HepG2 (cell line): ENCODE data around the gene CNNM4. TPM values are rescaled to one million over a fixed set of nuclear protein-coding genes. Genes with fewer than 3 reads are reported as not detected.

Experiments
- ATF7-NPFF ChIP-seq: sonication (generic); formaldehyde crosslinking; IDR thresholded peaks from 2 replicates; pipeline ENCODE4 v1.8.1; 2023; ENCODE audit warnings: mild to moderate bottlenecking, low read depth, missing genetic modification reagents, moderate library complexity
- CEBPG ChIP-seq: IDR thresholded peaks from 2 replicates; pipeline ENCODE4 v1.6.1; 2016
- NCOA2 ChIP-seq: sonication (generic); formaldehyde crosslinking; IDR thresholded peaks from 2 replicates; pipeline ENCODE4 v1.8.0; 2022; ENCODE audit warnings: inconsistent platforms
- PRMT3 ChIP-seq: sonication (generic); formaldehyde crosslinking; IDR thresholded peaks from 2 replicates; pipeline ENCODE4 v1.8.1; 2022; ENCODE audit warnings: low read depth, mild to moderate bottlenecking, moderate library complexity, missing genetic modification reagents, borderline replicate concordance
- RFXAP ChIP-seq: sonication (generic); formaldehyde crosslinking; IDR thresholded peaks from 2 replicates; pipeline ENCODE4 v1.4.0; 2020; ENCODE audit warnings: missing genetic modification reagents, borderline replicate concordance
- SNAI1 ChIP-seq: sonication (generic); formaldehyde crosslinking; IDR thresholded peaks from 2 replicates; pipeline ENCODE4 v1.5.0; 2020; ENCODE audit warnings: mild to moderate bottlenecking, missing genetic modification reagents, borderline replicate concordance
- TOPORS ChIP-seq: sonication (generic); formaldehyde crosslinking; IDR thresholded peaks from 2 replicates; pipeline ENCODE4 v1.8.0; 2023; ENCODE audit warnings: mild to moderate bottlenecking, missing genetic modification reagents
- ZBTB3 ChIP-seq: sonication (generic); formaldehyde crosslinking; IDR thresholded peaks from 2 replicates; pipeline ENCODE4 v1.4.0; 2020; ENCODE audit warnings: low read depth, mild to moderate bottlenecking, moderate library complexity, missing genetic modification reagents, borderline replicate concordance
- ZNF335 ChIP-seq: sonication (generic); formaldehyde crosslinking; IDR thresholded peaks from 2 replicates; pipeline ENCODE4 v1.4.0; 2020; ENCODE audit warnings: missing genetic modification reagents
- ZNF343 ChIP-seq: sonication (generic); formaldehyde crosslinking; IDR thresholded peaks from 2 replicates; pipeline ENCODE4 v1.4.0; 2020; ENCODE audit warnings: mild to moderate bottlenecking, missing genetic modification reagents
- ZNF546 ChIP-seq: sonication (generic); formaldehyde crosslinking; conservative IDR thresholded peaks from 2 replicates; pipeline ENCODE4 v1.8.1; 2023; ENCODE audit warnings: mild to moderate bottlenecking, missing genetic modification reagents
- polyA plus RNA-seq, 8 experiments: library from polyadenylated mRNA; depleted of rRNA in 3 of 8; stranded (reverse) in 7 of 8; unstranded in 1 of 8; fragments of >200 nt; fragmentation: Illumina TruSeq in 4 of 8; extraction: Trizol in 4 of 8; gene quantifications; 2 replicates each; pipeline versions ENCODE4 v1.2.1 to v1.2.3, GENCODE V29; 2011 to 2016; ENCODE audit warnings: low read depth in 4 of 8, missing spikeins in 1 of 8, mixed read lengths in 1 of 8; ENCODE audit not compliant: insufficient read depth in 1 of 8
- total RNA-seq, 5 experiments: library from RNA; depleted of rRNA; stranded (reverse); fragments of >200 nt; fragmentation: Illumina TruSeq; extraction: Trizol; gene quantifications; 2 replicates each; pipeline ENCODE4 v1.2.3, GENCODE V29; 2016; ENCODE audit warnings: low read depth in 1 of 5
- TF ChIP-seq, protein P1 (sequence below): sonication (generic); formaldehyde crosslinking; IDR thresholded peaks from 2 replicates; pipeline ENCODE4 v1.4.0; 2020; ENCODE audit warnings: missing genetic modification reagents
- TF ChIP-seq, protein P2 (sequence below): sonication (generic); formaldehyde crosslinking; IDR thresholded peaks from 2 replicates; pipeline ENCODE4 v1.8.0; 2022; ENCODE audit warnings: missing genetic modification reagents, mild to moderate bottlenecking, inconsistent platforms, borderline replicate concordance
- TF ChIP-seq, protein P3 (sequence below): sonication (generic); formaldehyde crosslinking; IDR thresholded peaks from 2 replicates; pipeline ENCODE4 v1.8.0; 2022; ENCODE audit warnings: missing genetic modification reagents, mild to moderate bottlenecking, borderline replicate concordance
- TF ChIP-seq, protein P4 (sequence below): fragments of 450-650 bp; IDR thresholded peaks from 2 replicates; pipeline ENCODE4 v1.6.1; 2016
- TF ChIP-seq, protein P5 (sequence below): sonication (generic); formaldehyde crosslinking; conservative IDR thresholded peaks from 2 replicates; pipeline ENCODE4 v1.4.0; 2020; ENCODE audit warnings: missing genetic modification reagents
- TF ChIP-seq, protein P6 (sequence below): sonication (generic); formaldehyde crosslinking; IDR thresholded peaks from 2 replicates; pipeline ENCODE4 v1.8.1; 2023; ENCODE audit warnings: mild to moderate bottlenecking, missing genetic modification reagents

Gene CNNM4
- total and polyA plus RNA-seq, 2 of the 13 experiments (the other 11 are each of a cell fraction or from before 2014, with no cell fraction given) = 5.9 to 8.4 TPM

DNA sequence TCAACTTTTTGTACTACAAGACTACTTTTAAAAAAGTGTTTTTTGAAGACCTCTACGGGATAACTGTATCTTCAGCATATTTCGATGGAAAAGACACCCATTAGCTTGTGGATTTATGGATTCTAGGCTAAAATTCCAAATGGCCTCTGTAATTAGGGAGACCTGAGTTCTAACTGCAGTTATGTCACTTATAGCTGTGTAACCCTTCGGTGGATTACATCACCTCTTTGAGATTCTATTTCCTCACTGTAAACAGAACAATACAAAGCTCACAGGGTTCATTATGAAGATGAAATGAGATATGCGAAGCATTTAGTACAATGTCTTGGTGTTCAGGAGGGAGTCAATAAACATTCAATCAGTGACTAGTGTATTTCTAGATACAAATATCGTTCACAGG is 45.0 kb upstream of the CNNM4 start (continued):
- no peak for TF ChIP-seq SNAI1 (CRISPR knock-in tag)
- TF ChIP-seq, protein P1, sequence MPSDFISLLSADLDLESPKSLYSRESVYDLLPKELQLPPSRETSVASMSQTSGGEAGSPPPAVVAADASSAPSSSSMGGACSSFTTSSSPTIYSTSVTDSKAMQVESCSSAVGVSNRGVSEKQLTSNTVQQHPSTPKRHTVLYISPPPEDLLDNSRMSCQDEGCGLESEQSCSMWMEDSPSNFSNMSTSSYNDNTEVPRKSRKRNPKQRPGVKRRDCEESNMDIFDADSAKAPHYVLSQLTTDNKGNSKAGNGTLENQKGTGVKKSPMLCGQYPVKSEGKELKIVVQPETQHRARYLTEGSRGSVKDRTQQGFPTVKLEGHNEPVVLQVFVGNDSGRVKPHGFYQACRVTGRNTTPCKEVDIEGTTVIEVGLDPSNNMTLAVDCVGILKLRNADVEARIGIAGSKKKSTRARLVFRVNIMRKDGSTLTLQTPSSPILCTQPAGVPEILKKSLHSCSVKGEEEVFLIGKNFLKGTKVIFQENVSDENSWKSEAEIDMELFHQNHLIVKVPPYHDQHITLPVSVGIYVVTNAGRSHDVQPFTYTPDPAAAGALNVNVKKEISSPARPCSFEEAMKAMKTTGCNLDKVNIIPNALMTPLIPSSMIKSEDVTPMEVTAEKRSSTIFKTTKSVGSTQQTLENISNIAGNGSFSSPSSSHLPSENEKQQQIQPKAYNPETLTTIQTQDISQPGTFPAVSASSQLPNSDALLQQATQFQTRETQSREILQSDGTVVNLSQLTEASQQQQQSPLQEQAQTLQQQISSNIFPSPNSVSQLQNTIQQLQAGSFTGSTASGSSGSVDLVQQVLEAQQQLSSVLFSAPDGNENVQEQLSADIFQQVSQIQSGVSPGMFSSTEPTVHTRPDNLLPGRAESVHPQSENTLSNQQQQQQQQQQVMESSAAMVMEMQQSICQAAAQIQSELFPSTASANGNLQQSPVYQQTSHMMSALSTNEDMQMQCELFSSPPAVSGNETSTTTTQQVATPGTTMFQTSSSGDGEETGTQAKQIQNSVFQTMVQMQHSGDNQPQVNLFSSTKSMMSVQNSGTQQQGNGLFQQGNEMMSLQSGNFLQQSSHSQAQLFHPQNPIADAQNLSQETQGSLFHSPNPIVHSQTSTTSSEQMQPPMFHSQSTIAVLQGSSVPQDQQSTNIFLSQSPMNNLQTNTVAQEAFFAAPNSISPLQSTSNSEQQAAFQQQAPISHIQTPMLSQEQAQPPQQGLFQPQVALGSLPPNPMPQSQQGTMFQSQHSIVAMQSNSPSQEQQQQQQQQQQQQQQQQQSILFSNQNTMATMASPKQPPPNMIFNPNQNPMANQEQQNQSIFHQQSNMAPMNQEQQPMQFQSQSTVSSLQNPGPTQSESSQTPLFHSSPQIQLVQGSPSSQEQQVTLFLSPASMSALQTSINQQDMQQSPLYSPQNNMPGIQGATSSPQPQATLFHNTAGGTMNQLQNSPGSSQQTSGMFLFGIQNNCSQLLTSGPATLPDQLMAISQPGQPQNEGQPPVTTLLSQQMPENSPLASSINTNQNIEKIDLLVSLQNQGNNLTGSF = no peak
- no peak for TF ChIP-seq RFXAP (CRISPR knock-in tag)
- TF ChIP-seq, protein P2, sequence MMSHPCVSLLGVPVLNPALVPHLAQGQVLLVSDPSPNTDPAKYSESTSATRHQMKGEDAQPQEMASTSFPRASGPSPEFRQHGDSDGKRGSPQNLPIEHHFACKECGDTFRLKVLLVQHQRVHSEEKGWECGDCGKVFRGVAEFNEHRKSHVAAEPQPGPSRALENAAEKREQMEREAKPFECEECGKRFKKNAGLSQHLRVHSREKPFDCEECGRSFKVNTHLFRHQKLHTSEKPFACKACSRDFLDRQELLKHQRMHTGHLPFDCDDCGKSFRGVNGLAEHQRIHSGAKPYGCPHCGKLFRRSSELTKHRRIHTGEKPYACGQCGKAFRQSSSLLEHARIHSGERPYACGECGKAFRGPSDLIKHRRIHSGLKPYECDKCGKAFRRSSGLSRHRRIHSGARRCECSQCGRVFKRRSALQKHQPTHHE (CRISPR knock-in tag) = no peak
- no peak for TF ChIP-seq PRMT3 (CRISPR knock-in tag)
- TF ChIP-seq ATF7-NPFF (CRISPR knock-in tag) = no peak
- TF ChIP-seq, protein P3, sequence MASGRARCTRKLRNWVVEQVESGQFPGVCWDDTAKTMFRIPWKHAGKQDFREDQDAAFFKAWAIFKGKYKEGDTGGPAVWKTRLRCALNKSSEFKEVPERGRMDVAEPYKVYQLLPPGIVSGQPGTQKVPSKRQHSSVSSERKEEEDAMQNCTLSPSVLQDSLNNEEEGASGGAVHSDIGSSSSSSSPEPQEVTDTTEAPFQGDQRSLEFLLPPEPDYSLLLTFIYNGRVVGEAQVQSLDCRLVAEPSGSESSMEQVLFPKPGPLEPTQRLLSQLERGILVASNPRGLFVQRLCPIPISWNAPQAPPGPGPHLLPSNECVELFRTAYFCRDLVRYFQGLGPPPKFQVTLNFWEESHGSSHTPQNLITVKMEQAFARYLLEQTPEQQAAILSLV (CRISPR knock-in tag) = no peak
- peak; percentile 43; the same call in 1 of the 2 replicates for TF ChIP-seq NCOA2 (CRISPR knock-in tag)
- TF ChIP-seq, protein P4, sequence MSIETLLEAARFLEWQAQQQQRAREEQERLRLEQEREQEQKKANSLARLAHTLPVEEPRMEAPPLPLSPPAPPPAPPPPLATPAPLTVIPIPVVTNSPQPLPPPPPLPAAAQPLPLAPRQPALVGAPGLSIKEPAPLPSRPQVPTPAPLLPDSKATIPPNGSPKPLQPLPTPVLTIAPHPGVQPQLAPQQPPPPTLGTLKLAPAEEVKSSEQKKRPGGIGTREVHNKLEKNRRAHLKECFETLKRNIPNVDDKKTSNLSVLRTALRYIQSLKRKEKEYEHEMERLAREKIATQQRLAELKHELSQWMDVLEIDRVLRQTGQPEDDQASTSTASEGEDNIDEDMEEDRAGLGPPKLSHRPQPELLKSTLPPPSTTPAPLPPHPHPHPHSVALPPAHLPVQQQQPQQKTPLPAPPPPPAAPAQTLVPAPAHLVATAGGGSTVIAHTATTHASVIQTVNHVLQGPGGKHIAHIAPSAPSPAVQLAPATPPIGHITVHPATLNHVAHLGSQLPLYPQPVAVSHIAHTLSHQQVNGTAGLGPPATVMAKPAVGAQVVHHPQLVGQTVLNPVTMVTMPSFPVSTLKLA = no peak
- TF ChIP-seq ZNF546 (CRISPR knock-in tag) = no peak
- TF ChIP-seq ZNF343 (CRISPR knock-in tag) = no peak
- TF ChIP-seq, protein P5, sequence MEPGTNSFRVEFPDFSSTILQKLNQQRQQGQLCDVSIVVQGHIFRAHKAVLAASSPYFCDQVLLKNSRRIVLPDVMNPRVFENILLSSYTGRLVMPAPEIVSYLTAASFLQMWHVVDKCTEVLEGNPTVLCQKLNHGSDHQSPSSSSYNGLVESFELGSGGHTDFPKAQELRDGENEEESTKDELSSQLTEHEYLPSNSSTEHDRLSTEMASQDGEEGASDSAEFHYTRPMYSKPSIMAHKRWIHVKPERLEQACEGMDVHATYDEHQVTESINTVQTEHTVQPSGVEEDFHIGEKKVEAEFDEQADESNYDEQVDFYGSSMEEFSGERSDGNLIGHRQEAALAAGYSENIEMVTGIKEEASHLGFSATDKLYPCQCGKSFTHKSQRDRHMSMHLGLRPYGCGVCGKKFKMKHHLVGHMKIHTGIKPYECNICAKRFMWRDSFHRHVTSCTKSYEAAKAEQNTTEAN (CRISPR knock-in tag) = no peak
- TF ChIP-seq, protein P6, sequence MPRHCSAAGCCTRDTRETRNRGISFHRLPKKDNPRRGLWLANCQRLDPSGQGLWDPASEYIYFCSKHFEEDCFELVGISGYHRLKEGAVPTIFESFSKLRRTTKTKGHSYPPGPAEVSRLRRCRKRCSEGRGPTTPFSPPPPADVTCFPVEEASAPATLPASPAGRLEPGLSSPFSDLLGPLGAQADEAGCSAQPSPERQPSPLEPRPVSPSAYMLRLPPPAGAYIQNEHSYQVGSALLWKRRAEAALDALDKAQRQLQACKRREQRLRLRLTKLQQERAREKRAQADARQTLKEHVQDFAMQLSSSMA (CRISPR knock-in tag) = no peak
- no peak for TF ChIP-seq TOPORS
- TF ChIP-seq CEBPG (CRISPR knock-in tag) = peak; percentile 93
- no peak for TF ChIP-seq ZBTB3 (CRISPR knock-in tag)
- no peak for TF ChIP-seq ZNF335 (CRISPR knock-in tag)
